ENCODE data around the gene FOXD4L6.
"Not testable (repeated sequence)": the region's sequence is repeated elsewhere in the genome, so short reads cannot be mapped to it uniquely, and the experiment has no call there.

DNA sequence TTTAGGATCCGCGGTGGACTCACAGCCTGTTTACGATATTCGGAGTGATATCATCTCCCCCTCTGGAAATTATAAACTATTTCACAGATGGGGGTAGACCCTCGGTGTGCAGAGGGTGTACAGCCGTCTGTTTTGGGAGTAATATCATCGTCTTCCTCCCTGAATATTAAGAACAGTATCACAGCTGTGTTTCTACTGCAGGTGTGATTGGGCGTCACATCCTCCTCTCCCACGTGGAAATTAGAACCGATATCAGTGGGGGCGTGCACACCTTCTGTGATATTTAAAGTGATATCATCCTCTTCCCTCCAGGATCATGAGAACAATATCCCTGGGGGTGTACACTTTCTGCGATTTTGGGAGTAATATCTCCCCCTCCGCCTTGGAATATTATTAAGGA is 19.2 kb downstream of the FOXD4L6 start:
- TF ChIP-seq CTCF (conservative IDR thresholded peaks at IDR 0.05; ENCODE audit: low read length); EZH2phosphoT487 (IDR thresholded peaks at IDR 0.05; ENCODE audit: borderline replicate concordance, low read depth, low read length): not testable (repeated sequence)
